Measurements from ENCODE around the gene RFX2.

RFX2 gene

DNA sequence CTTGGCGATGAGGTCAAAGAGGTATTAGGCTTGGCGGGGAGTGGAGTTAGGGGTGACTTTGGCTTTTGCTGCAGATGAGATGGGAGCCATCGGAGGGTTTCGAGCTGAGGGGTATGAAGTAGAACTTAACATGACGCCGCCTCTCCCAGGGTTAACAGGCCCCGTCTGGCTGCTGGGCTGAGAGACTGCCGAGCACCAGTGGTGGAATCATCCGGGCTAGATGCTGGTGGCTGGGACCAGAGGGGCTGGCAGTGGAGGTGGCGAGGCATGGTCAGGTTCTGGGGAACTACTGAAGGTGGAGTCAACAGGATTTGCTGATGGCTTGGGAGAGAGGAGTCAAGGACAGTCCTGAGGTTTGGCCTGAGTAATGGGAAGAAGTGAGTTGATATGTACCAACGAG, 4.9 kb downstream of the RFX2 start:
- in situ Hi-C loops (cut with MboI; ENCODE audit: low sequenced_read_pairs), result no loop called here

DNA sequence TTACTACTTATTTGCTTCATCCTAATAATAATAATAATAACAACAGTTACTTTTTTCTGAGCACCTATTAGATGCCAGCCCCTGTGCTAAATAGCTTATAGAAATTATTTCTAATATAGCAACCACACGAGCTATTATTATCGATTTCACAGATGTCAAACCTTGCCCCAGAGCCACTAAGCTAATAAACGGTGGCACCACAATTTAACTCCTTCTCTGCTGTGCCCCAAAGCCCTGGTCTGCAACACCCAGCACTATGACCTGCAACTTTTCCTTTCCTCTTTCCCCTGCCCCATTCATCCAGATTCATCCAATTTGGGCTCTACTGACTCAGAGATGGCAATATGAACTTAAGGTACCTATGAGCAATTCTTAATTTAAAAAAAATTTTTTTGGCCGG, 6.4 kb downstream of the RFX2 start:
- in situ Hi-C loops (cut with MboI; ENCODE audit: low sequenced_read_pairs), result no loop called here

GRCh38 chr19:6103217-6103644, 7.1 kb downstream of the RFX2 start:
- in situ Hi-C loops (cut with MboI; ENCODE audit: low sequenced_read_pairs), result no loop called here

- in situ Hi-C loops (cut with MboI; ENCODE audit: low sequenced_read_pairs), result no loop called here
These were observed 8.3 kb downstream of the RFX2 start for GRCh38 chr19:6101991-6102390.

DNA sequence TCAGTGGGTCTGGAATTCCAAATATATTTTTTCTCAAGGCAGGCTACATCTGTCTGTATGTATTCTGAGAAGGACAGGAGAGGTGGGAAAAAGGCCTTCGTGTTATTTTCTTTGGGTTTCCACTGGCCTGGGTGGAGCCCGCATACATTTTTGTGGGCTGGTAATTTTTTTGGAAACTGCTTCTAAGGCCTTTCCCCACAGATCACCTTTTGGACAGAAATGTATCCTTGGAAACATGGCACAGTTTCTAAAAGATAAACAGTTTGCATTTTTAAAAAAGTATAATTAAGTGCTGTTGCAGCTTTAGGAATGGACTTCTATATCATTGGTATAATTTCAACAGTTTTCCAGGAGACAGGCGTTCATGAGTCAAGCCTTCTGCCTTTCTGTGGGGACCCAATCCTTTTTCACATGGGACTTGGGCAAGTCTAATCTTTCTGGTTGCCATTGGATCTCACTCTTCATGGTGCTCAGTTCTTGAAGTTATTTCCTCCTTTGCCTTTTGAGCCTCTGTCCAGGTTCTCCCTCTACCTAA, 8.9 kb downstream of the RFX2 start:
- in situ Hi-C loops (cut with MboI; ENCODE audit: low sequenced_read_pairs), result no loop called here

GRCh38 chr19:6100284-6100915, 9.9 kb downstream of the RFX2 start:
- in situ Hi-C loops (cut with MboI; ENCODE audit: low sequenced_read_pairs), result no loop called here

GRCh38 chr19:6099599-6099998, 10.7 kb downstream of the RFX2 start:
- in situ Hi-C loops (cut with MboI; ENCODE audit: low sequenced_read_pairs), result no loop called here

DNA sequence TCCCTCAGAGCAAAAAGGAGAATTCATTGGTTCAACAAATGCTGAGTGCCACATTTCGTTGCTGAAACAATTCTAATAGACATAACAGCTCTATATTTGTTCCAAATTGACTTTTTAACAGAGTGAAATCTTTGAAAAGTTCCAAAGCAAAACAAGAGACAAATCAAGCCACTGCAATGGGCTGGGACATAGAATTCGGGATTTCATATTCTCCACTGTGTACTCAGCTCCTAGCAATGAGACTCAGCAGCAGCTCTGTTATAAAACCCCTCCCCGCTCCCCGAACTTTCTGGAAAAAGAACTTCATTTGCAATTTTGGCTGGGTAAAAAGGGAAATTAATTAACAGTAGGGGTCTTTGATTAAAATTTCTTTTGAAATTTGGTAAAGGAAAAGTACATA, 11.3 kb downstream of the RFX2 start:
- in situ Hi-C loops (cut with MboI; ENCODE audit: low sequenced_read_pairs), result no loop called here

DNA sequence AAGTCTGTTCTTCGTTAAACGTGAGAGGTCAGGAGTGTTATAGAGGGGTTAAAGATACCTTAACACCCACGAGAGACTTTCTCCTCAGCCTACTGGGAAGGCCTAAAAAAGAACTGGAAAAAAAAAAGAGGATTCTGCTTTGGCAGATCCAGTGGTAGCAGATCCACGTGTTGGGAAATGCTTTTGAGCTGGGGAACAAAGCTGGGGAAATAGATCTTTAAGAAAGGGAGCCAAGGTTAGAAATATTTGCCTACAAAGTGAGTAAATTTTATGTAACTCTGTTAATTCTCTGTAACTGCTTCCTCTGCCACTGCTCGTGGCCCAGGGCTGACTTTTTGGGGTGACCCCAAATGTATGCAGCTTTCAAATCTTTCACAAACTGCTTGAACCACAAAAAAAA, 11.7 kb downstream of the RFX2 start:
- in situ Hi-C loops (cut with MboI; ENCODE audit: low sequenced_read_pairs), result no loop called here

GRCh38 chr19:6097911-6098310, 12.4 kb downstream of the RFX2 start:
- in situ Hi-C loops (cut with MboI; ENCODE audit: low sequenced_read_pairs), result no loop called here

DNA sequence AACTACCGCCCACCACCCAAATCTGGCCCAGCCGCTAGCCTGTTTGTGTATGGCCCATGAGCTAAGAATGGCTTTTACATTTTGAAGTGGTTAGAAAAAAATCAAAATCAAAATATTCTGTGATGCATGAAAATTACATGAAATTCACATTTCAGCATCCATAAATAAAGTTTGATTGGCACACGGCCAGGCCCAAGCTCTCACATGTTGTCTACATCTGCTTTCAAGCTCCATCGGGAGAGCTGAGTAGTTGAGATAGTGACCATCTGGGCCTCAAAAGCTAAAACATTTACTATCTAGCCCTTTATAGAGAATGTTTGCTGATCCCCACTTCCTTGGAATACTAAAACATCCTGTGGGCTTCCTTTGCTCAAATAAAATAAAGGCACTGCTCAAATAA, 14.5 kb downstream of the RFX2 start:
- in situ Hi-C loops (cut with MboI; ENCODE audit: low sequenced_read_pairs), result no loop called here

DNA sequence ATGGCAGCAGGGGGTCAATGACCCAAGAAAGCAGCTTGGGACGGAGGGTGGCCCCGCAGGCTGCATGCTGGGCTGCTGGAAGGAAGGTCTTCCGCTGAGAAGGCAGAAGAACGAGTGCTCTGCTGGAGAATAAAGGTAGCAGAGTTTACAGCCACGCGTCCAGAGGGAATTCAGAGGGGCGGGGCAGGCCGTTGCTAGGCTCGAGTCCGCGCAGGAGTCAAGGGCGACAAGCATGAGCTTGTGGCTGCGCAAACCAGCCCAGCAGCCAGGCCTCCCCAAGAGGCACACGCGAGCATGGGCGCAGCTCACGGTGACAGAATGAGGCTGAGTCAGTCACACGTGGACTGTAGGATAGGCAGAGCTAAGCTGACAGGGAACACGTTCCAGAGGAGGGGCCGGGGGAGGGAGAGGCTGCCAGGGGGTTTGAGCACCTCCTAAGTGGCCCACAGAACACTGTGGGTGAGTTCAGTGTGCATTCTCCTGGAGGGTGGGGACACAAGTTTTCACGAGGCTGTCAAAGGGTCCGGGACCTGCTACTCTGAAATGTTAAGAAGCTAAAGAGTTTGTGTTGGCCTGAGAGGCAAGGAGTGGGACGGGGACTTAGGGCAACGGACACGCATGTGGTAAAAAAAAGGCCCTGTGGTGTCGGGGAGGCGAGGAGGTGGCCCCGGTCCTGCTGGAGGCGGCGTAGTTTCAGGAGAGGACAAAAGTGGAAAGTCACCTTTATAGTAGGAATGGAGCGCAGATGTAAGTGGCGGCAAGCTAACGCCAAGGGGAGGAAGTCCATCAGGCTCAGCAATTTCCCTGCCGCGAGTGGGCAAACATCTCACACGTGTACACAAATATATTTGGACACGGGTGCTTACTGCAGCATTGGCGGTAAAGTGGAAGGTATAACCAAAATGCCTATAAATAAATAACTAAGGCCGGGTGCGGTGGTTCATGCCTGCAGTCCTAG, 17.7 kb downstream of the RFX2 start:
- in situ Hi-C loops (cut with MboI; ENCODE audit: low sequenced_read_pairs), result no loop called here

- in situ Hi-C loops (cut with MboI; ENCODE audit: low sequenced_read_pairs), result no loop called here
These were observed 18.5 kb downstream of the RFX2 start for GRCh38 chr19:6091771-6092291.

DNA sequence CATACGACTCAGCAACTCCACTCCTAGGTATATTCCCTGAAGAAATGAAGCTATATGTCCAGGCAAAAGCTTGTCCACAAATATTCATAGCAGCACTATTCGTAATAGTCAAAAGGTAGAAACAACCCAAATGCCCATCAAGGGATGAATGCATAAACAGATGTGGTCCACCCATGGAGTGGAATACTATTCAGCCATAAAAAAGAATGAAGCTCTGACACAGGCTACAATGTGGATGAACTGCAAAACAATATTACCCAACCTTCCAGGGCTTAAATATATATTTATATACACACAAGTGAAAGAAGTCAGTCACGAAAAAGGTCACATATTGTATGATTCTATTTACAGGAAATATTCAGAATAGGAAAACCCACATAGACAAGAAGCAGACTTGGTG, 19.7 kb downstream of the RFX2 start:
- in situ Hi-C loops (cut with MboI; ENCODE audit: low sequenced_read_pairs), result no loop called here

DNA sequence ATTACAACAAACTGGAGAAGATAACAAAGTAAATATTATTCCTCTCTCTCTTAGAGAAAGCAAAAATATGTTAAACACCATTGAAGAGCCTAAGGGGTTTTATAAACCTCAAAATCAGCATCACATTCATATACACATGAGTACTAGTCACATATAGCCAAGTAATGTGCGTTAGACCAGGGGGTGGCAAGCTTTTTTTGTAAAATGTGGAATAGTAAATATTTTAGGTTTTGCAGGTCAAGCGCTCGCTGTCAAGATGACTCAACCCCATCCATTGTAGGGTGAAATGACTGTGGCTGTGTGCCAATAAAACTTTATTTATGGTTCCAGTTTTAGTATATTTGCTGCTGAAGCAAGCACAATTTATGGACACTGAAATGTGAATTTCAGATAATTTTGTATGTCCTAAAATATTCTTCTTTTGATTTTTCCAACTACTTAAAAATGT, 21.7 kb downstream of the RFX2 start:
- in situ Hi-C loops (cut with MboI; ENCODE audit: low sequenced_read_pairs), result no loop called here

DNA sequence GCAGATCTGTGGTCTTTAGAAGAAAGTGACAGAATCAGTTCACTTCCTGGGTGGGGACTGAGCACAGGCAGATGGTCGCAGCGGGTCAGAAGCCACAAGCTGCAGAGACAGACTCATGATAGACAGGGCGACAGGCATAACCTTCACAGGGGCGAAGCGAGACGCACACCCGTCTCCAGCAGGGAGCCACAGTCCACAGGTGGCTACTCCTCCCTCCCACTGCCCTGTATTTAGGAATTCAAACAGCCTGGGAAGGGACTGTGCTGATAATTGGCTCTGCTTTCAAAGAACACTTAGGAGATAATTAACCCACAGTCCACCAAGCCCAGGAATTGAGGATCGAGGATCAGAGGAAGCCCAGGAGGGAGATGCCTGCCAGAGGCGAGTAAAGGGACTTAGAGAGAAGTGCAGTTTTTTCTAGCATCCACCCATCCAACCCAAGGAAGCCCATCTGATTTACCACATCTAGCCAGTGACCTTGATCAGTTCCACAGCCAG, 23.2 kb downstream of the RFX2 start:
- in situ Hi-C loops (cut with MboI; ENCODE audit: low sequenced_read_pairs), result no loop called here

GRCh38 chr19:6086068-6086788, 24.1 kb downstream of the RFX2 start:
- in situ Hi-C loops (cut with MboI; ENCODE audit: low sequenced_read_pairs), result no loop called here

- in situ Hi-C loops (cut with MboI; ENCODE audit: low sequenced_read_pairs), result no loop called here
These were observed 25.5 kb downstream of the RFX2 start for GRCh38 chr19:6084821-6085220.

- in situ Hi-C loops (cut with MboI; ENCODE audit: low sequenced_read_pairs), result no loop called here
These were observed 31.2 kb downstream of the RFX2 start for GRCh38 chr19:6079107-6079506.

DNA sequence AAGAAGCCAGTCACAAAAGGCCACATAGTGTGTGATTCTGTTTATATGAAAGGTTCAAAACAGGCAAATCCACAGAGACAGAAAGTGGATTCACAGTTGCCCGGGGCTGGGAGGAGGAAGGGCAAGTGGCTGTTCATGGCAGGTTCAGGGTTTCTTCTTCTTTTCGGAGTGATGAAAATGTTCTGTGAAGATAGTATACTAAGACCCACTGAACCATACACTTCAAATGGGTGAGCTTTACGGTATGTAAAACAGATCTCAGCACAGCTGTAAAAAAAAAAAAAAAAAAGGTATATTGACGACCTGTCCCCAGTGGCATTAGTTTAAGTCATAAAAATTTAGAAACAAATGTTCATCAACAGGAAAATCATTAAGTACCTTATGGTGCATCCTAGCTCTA, 32.2 kb downstream of the RFX2 start:
- in situ Hi-C loops (cut with MboI; ENCODE audit: low sequenced_read_pairs), result no loop called here
